HL-60 (cell line): Measurements from ENCODE around the gene MICU2.

Source experiments
- GABPA ChIP-seq: IDR thresholded peaks from 2 replicates; pipeline ENCODE4 v1.6.1; 2012; ENCODE audit warnings: low read depth
- POLR2AphosphoS5 ChIP-seq: IDR thresholded peaks from 2 replicates; pipeline ENCODE4 v1.6.1; 2012; ENCODE audit warnings: low read depth
- SPI1 ChIP-seq: IDR thresholded peaks from 2 replicates; pipeline ENCODE4 v1.6.1; 2012; ENCODE audit warnings: low read depth, mild to moderate bottlenecking, borderline replicate concordance
- TF ChIP-seq, protein P1 (sequence below): IDR thresholded peaks from one replicate; pipeline ENCODE4 v1.5.1; 2011; ENCODE audit warnings: low read length, control low read depth, inconsistent platforms; ENCODE audit not compliant: insufficient read depth
- TF ChIP-seq, protein P2 (sequence below): IDR thresholded peaks from 2 replicates; pipeline ENCODE4 v1.6.1; 2012; ENCODE audit warnings: low read depth; ENCODE audit not compliant: insufficient replicate concordance

DNA sequence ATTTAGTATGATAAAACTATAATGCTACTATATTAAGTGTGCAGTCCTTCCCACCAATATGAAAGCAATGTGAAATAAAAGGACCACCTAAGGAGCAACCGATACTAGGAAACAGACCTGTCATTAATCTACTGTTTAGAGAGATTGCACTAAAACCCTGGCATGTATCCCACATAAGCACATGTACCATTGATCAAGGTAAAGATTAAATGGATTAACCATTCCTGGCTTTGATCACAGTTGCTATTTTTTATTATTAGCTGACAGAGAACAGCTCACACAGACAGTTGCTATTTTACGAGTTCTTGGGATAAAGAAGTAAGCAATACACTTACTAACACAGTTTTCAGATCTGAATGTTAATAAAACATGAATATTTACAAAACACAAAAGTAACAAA, 87.2 kb downstream of the MICU2 start:
- no peak for TF ChIP-seq POLR2AphosphoS5
- TF ChIP-seq, protein P1, sequence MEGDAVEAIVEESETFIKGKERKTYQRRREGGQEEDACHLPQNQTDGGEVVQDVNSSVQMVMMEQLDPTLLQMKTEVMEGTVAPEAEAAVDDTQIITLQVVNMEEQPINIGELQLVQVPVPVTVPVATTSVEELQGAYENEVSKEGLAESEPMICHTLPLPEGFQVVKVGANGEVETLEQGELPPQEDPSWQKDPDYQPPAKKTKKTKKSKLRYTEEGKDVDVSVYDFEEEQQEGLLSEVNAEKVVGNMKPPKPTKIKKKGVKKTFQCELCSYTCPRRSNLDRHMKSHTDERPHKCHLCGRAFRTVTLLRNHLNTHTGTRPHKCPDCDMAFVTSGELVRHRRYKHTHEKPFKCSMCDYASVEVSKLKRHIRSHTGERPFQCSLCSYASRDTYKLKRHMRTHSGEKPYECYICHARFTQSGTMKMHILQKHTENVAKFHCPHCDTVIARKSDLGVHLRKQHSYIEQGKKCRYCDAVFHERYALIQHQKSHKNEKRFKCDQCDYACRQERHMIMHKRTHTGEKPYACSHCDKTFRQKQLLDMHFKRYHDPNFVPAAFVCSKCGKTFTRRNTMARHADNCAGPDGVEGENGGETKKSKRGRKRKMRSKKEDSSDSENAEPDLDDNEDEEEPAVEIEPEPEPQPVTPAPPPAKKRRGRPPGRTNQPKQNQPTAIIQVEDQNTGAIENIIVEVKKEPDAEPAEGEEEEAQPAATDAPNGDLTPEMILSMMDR = no peak
- TF ChIP-seq GABPA = no peak
- TF ChIP-seq, protein P2, sequence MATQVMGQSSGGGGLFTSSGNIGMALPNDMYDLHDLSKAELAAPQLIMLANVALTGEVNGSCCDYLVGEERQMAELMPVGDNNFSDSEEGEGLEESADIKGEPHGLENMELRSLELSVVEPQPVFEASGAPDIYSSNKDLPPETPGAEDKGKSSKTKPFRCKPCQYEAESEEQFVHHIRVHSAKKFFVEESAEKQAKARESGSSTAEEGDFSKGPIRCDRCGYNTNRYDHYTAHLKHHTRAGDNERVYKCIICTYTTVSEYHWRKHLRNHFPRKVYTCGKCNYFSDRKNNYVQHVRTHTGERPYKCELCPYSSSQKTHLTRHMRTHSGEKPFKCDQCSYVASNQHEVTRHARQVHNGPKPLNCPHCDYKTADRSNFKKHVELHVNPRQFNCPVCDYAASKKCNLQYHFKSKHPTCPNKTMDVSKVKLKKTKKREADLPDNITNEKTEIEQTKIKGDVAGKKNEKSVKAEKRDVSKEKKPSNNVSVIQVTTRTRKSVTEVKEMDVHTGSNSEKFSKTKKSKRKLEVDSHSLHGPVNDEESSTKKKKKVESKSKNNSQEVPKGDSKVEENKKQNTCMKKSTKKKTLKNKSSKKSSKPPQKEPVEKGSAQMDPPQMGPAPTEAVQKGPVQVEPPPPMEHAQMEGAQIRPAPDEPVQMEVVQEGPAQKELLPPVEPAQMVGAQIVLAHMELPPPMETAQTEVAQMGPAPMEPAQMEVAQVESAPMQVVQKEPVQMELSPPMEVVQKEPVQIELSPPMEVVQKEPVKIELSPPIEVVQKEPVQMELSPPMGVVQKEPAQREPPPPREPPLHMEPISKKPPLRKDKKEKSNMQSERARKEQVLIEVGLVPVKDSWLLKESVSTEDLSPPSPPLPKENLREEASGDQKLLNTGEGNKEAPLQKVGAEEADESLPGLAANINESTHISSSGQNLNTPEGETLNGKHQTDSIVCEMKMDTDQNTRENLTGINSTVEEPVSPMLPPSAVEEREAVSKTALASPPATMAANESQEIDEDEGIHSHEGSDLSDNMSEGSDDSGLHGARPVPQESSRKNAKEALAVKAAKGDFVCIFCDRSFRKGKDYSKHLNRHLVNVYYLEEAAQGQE = no peak
- no peak for TF ChIP-seq SPI1
